Mammary epithelial cell (primary cell): ENCODE data around the gene MAPK14.

Experiments
- CTCF ChIP-seq, 2 donors: IDR thresholded peaks in 1 of 2; conservative IDR thresholded peaks in 1 of 2; 2 replicates each; pipeline ENCODE4 v1.5.1; 2011 to 2012; ENCODE audit warnings: inconsistent platforms in 2 of 2, low read length in 2 of 2, mild to moderate bottlenecking in 2 of 2, control low read depth in 1 of 2, low read depth in 1 of 2; ENCODE audit not compliant: insufficient read depth in 1 of 2; ENCODE audit errors: extremely low read depth in 1 of 2
- EZH2 ChIP-seq: IDR thresholded peaks from 2 replicates; pipeline ENCODE4 v1.6.1; 2012; ENCODE audit warnings: low read length, inconsistent platforms, borderline replicate concordance

- TF ChIP-seq EZH2 (no peak), CTCF (conservative IDR thresholded peaks at IDR 0.05 in 1 of 2, IDR thresholded peaks at IDR 0.05 in 1 of 2; ENCODE audit: extremely low read depth in 1 of 2, insufficient read depth in 1 of 2, low read depth in 1 of 2, low read length in 2 of 2) (no peak)
These were observed 26.3 kb downstream of the MAPK14 start for GRCh38 chr6:36053878-36054277.
